Measurements from ENCODE around the gene BACH2. TPM values are rescaled to one million over a fixed set of nuclear protein-coding genes. Genes with fewer than 3 reads are reported as not detected.

BACH2 gene
- total and polyA plus RNA-seq, 2 of the 4 experiments (the other 2 are of a cell fraction): 1.3 to 1.4 TPM

DNA sequence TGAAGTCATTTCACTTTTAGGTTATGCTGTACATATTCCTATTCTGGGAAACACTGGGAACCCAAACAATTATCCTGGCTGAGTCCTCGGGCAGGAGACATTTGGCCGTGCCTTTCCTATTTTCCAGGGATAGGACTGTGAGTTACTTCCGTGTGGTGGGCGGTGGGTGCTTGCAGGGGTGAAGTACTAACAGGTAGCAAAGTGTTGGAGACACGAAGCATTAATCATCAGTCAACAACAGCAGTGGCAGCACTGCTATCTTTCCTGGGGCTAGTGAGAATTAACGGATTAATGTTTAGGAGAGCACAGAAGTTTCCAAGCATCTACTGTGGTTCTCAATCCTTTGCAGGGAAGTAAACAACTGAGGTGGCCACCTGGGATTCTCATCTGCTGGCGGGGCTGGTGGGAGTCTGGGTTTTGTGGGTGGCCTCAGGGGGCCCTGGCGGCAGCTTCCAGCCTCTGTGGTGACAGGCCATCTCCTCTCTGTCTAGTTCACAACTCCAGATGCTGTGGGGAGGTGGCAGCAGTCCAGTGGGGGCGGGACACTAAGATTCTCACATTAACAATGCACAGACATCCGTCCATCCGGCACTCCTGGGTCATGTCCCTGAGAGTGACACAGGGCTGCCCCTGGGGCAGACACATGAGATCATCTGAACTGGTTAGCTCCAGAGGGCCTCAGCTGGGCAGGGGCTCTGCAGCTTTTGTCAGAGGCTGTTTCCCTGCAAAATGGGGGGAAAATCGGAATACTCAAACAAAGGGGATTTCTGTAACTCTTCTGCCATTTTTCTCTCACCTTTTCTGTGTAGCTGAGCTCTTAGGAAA is 311.5 kb downstream of the BACH2 start:
- H4K20me1 ChIP-seq (ENCODE audit: insufficient read depth, low read length): no peaks in the 10 kb centered on the region
- H2BK15ac ChIP-seq (ENCODE audit: low read depth, low read length): 0 out of 3 replicates have a peak overlapping the region, but pooled peaks have one; percentile 34
- peak overlapping the region; percentile 94 for H3K4ac ChIP-seq (ENCODE audit: low read depth, low read length)
- H3K4me3 ChIP-seq (ENCODE audit: insufficient read depth, low read depth, low read length): no peak overlapping the region
- H3K36me3 ChIP-seq (ENCODE audit: control insufficient read depth, insufficient read depth, low read length): no peaks in the 10 kb centered on the region
- H3K18ac ChIP-seq (ENCODE audit: low read depth, low read length): peak overlapping the region; percentile 75
- H4K91ac ChIP-seq (ENCODE audit: insufficient read depth, low read depth, low read length): peak overlapping the region; percentile 23
- peak overlapping the region in 1 of 2 experiments; percentile 90; a peak in 2 of 4 replicates for H4K8ac ChIP-seq (ENCODE audit: low read depth in 2 of 2, low read length in 2 of 2)
- in situ Hi-C loops (cut with MboI; ENCODE audit: low sequenced_read_pairs): no loop called here
- H2BK120ac ChIP-seq (ENCODE audit: low read depth, low read length): peak overlapping the region; percentile 97
- 0 out of 2 replicates have a peak overlapping the region, but pooled peaks have one; percentile 7 for H3K56ac ChIP-seq (ENCODE audit: extremely low read depth, insufficient read depth, low read length)
- ChIA-PET CTCF (interaction anchor here (1.1 to 1.4 kb wide), 2 partner anchors 10 to 408 kb away, joined by 4 read pairs; no protein-coding TSS in a partner anchor), POLR2A (ENCODE audit: unreplicated experiment) (no interaction called here)
- peak overlapping the region; percentile 84 for H2AFZ ChIP-seq (replicated peaks; ENCODE audit: low read length, poor library complexity)
- H3K9ac ChIP-seq (ENCODE audit: low read depth, low read length): no peak overlapping the region
- peaks cover 22% of the 10 kb centered on the region for H3K4me1 ChIP-seq (ENCODE audit: control insufficient read depth, insufficient read depth, low read length)
- H2AK9ac ChIP-seq (replicated peaks; ENCODE audit: low read depth, low read length, poor library complexity): no peak overlapping the region
- H4K5ac ChIP-seq (ENCODE audit: low read depth, low read length): peak overlapping the region; percentile 45; the same call in 1 of the 2 replicates
- H2BK5ac ChIP-seq (ENCODE audit: low read depth, low read length, poor library complexity, severe bottlenecking): peak overlapping the region; percentile 36
- peak overlapping the region; percentile 11 for H3K4me2 ChIP-seq (ENCODE audit: low read depth, low read length)
- H2BK20ac ChIP-seq (ENCODE audit: low read depth, low read length): peak overlapping the region; percentile 89
- DNase-seq: peak; percentile 76
- peak; percentile 42 for ATAC-seq (ENCODE audit: low read depth)
- no TSS peak for BruUV-seq (replicated peaks)
- H3K14ac ChIP-seq (replicated peaks; ENCODE audit: low read depth, low read length): peak overlapping the region; percentile 54
- peaks cover 6% of the 10 kb centered on the region for H3K9me1 ChIP-seq (ENCODE audit: insufficient read depth, low read length)
- H3K27me3 ChIP-seq (ENCODE audit: control insufficient read depth, insufficient read depth, low read length): no peaks in the 10 kb centered on the region
- 60% methylated on average over 2 of the region's 12 CpGs; no CpG with 5 or more reads in 1 of the 2 experiments for WGBS, 2 experiments (ENCODE audit: extremely low coverage in 2 of 2, insufficient read length in 1 of 2)
- no peaks in the 10 kb centered on the region for H3K9me3 ChIP-seq (ENCODE audit: control insufficient read depth, insufficient read depth, low read length)
- H2AK5ac ChIP-seq (ENCODE audit: low read depth, low read length): peak overlapping the region; percentile 75; the same call in 1 of the 2 replicates
- intact Hi-C loops (cut with micrococcal nuclease): loop anchor here (5.0 kb wide), 1 partner anchor 112 kb away; no protein-coding TSS in a partner anchor
- H3K27ac ChIP-seq (ENCODE audit: insufficient read depth, low read length): peak overlapping the region; percentile 5
- H3K23ac ChIP-seq (ENCODE audit: low read depth, low read length): peak overlapping the region; percentile 11; the same call in 1 of the 2 replicates
- dilution Hi-C loops (cut with HindIII; ENCODE audit: low sequenced_read_pairs, unreplicated experiment): no loop called here
- no peaks in the 10 kb centered on the region; a peak in 1 of 4 replicates for H3K79me1 ChIP-seq (ENCODE audit: low read depth in 1 of 2, low read length in 2 of 2)
- TF ChIP-seq POLR2A (IDR thresholded peaks at IDR 0.05; ENCODE audit: low read depth, low read length) (no peak), MXI1 (IDR thresholded peaks at IDR 0.05; ENCODE audit: borderline replicate concordance, low read depth, low read length) (no peak), CEBPB (IDR thresholded peaks at IDR 0.05; ENCODE audit: low read depth, low read length) (no peak), MAFK (IDR thresholded peaks at IDR 0.05; ENCODE audit: low read depth, low read length) (no peak), FOS (IDR thresholded peaks at IDR 0.05; ENCODE audit: low read depth, low read length) (no peak), RFX5 (IDR thresholded peaks at IDR 0.05; ENCODE audit: low read depth, low read length) (no peak), RCOR1 (IDR thresholded peaks at IDR 0.05; ENCODE audit: insufficient replicate concordance, low read length) (no peak), SMC3 (IDR thresholded peaks at IDR 0.05; ENCODE audit: low read depth, low read length) (no peak), MAZ (IDR thresholded peaks at IDR 0.05; ENCODE audit: borderline replicate concordance, low read depth, low read length) (no peak), NFE2L2 (IDR thresholded peaks at IDR 0.05; ENCODE audit: low read depth, low read length) (no peak), RAD21 (IDR thresholded peaks at IDR 0.05; ENCODE audit: low read length) (no peak), BHLHE40 (IDR thresholded peaks at IDR 0.05; ENCODE audit: low read depth, low read length) (no peak; the same call in 1 of the 2 replicates)
- TF ChIP-seq, protein P1, sequence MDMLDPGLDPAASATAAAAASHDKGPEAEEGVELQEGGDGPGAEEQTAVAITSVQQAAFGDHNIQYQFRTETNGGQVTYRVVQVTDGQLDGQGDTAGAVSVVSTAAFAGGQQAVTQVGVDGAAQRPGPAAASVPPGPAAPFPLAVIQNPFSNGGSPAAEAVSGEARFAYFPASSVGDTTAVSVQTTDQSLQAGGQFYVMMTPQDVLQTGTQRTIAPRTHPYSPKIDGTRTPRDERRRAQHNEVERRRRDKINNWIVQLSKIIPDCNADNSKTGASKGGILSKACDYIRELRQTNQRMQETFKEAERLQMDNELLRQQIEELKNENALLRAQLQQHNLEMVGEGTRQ (IDR thresholded peaks at IDR 0.05; ENCODE audit: low read depth, low read length): no peak
- TF ChIP-seq, protein P2, sequence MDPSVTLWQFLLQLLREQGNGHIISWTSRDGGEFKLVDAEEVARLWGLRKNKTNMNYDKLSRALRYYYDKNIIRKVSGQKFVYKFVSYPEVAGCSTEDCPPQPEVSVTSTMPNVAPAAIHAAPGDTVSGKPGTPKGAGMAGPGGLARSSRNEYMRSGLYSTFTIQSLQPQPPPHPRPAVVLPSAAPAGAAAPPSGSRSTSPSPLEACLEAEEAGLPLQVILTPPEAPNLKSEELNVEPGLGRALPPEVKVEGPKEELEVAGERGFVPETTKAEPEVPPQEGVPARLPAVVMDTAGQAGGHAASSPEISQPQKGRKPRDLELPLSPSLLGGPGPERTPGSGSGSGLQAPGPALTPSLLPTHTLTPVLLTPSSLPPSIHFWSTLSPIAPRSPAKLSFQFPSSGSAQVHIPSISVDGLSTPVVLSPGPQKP (IDR thresholded peaks at IDR 0.05; ENCODE audit: borderline replicate concordance, low read depth, low read length): no peak
